Loucy (cell line): ENCODE results near the gene MGRN1.

Source experiments
- CTCF ChIP-seq: fragments of 200-600 bp; sonication (generic); conservative IDR thresholded peaks from 2 replicates; pipeline ENCODE4 v1.5.1; 2014; ENCODE audit warnings: mild to moderate bottlenecking, antibody characterized with exemption, low read length
- EZH2phosphoT487 ChIP-seq: fragments of 200-600 bp; IDR thresholded peaks from 2 replicates; pipeline ENCODE4 v1.6.1; 2018; ENCODE audit warnings: antibody characterized with exemption, mild to moderate bottlenecking, moderate library complexity, borderline replicate concordance

GRCh38 chr16:4676831-4677230 lies 52.2 kb downstream of the MGRN1 start:
- no peak for TF ChIP-seq CTCF
- TF ChIP-seq EZH2phosphoT487 = no peak
